K562 (cell line): ENCODE data around the gene HNRNPLL. TPM values are rescaled to one million over a fixed set of nuclear protein-coding genes. Genes with fewer than 3 reads are reported as not detected.

Experiments
- ASH1L ChIP-seq: fragments of 450-650 bp; IDR thresholded peaks from 2 replicates; pipeline ENCODE4 v1.6.1; 2018; ENCODE audit warnings: borderline replicate concordance, mild to moderate bottlenecking, low read depth; ENCODE audit not compliant: partially characterized antibody
- ATF7 ChIP-seq: fragments of 450-650 bp; IDR thresholded peaks from 2 replicates; pipeline ENCODE4 v1.7.1; 2014; ENCODE audit warnings: mild to moderate bottlenecking, moderate library complexity
- BACH1 ChIP-seq: fragments of 200-800 bp; sonication (Bioruptor generic); IDR thresholded peaks from 2 replicates; pipeline ENCODE4 v1.6.1; 2016; ENCODE audit warnings: missing genetic modification characterization, missing compliant biosample characterization
- BRD9 ChIP-seq: fragments of 450-650 bp; IDR thresholded peaks from 2 replicates; pipeline ENCODE4 v1.6.1; 2018; ENCODE audit warnings: low read depth; ENCODE audit not compliant: partially characterized antibody
- CBX5 ChIP-seq: IDR thresholded peaks from 2 replicates; pipeline ENCODE4 v1.6.1; 2014; ENCODE audit warnings: low read depth, borderline replicate concordance
- CHD4 ChIP-seq: fragments of 200-600 bp; sonication (generic); IDR thresholded peaks from 3 replicates; pipeline ENCODE4 v1.6.1; 2012; ENCODE audit warnings: low read depth, mild to moderate bottlenecking, mixed read lengths, low read length, inconsistent platforms; ENCODE audit not compliant: insufficient read depth, insufficient replicate concordance, poor library complexity, severe bottlenecking
- DIDO1 ChIP-seq: fragments of 450-650 bp; IDR thresholded peaks from 2 replicates; pipeline ENCODE4 v1.6.1; 2016; ENCODE audit warnings: low read depth, missing biosample characterization, missing genetic modification characterization
- DLX4 ChIP-seq: fragments of 250-450 bp; sonication (Bioruptor Pico); IDR thresholded peaks from 2 replicates; pipeline ENCODE4 v1.6.1; 2021; ENCODE audit warnings: mild to moderate bottlenecking
- HMGXB4 ChIP-seq: sonication (generic); formaldehyde crosslinking; IDR thresholded peaks from 2 replicates; pipeline ENCODE4 v1.8.1; 2023; ENCODE audit warnings: mild to moderate bottlenecking, missing genetic modification reagents
- JUN ChIP-seq, 2 experiments: sonication (generic) in 1 of 2; formaldehyde crosslinking in 1 of 2; IDR thresholded peaks; 2 replicates each; pipeline versions ENCODE4 v1.6.1 to v1.8.0; 2012 to 2022; ENCODE audit warnings: borderline replicate concordance in 2 of 2, mild to moderate bottlenecking in 2 of 2, improper control_type of control experiment in 1 of 2, low read depth in 1 of 2, low read length in 1 of 2, missing genetic modification reagents in 1 of 2
- KDM1A ChIP-seq, 2 experiments: fragments of 450-650 bp; IDR thresholded peaks; 2 replicates each; pipeline ENCODE4 v1.6.1; 2016; ENCODE audit warnings: mild to moderate bottlenecking in 2 of 2
- LCOR ChIP-seq: sonication (generic); formaldehyde crosslinking; IDR thresholded peaks from 2 replicates; pipeline ENCODE4 v1.8.0; 2022; ENCODE audit warnings: mild to moderate bottlenecking, missing genetic modification reagents
- MNT ChIP-seq, 2 experiments: fragments of 450-650 bp; conservative IDR thresholded peaks; 2 replicates each; pipeline ENCODE4 v1.6.1; 2017; ENCODE audit warnings: mild to moderate bottlenecking in 2 of 2, moderate library complexity in 2 of 2
- SAP30 ChIP-seq: fragments of 200-600 bp; sonication (generic); IDR thresholded peaks from 2 replicates; pipeline ENCODE4 v1.6.1; 2012; ENCODE audit warnings: borderline replicate concordance, low read depth, mild to moderate bottlenecking, moderate library complexity, low read length, control low read depth, inconsistent platforms; ENCODE audit not compliant: insufficient read depth, poor library complexity, severe bottlenecking
- SRSF3 ChIP-seq: fragments of 200-400 bp; formaldehyde crosslinking; IDR thresholded peaks from 2 replicates; pipeline ENCODE4 v1.6.1; 2016; ENCODE audit warnings: mild to moderate bottlenecking, low read length, moderate library complexity; ENCODE audit not compliant: insufficient read depth
- SRSF9 ChIP-seq: fragments of 200-400 bp; formaldehyde crosslinking; IDR thresholded peaks from 2 replicates; pipeline ENCODE4 v1.6.1; 2017; ENCODE audit warnings: low read depth, low read length, borderline replicate concordance
- ZBTB2 ChIP-seq: fragments of 450-650 bp; IDR thresholded peaks from 2 replicates; pipeline ENCODE4 v1.6.1; 2016; ENCODE audit warnings: antibody characterized with exemption
- ZNF134 ChIP-seq: fragments of 250-450 bp; sonication (Bioruptor Pico); conservative IDR thresholded peaks from 2 replicates; pipeline ENCODE4 v1.4.0; 2020
- ZNF197 ChIP-seq: fragments of 200-800 bp; sonication (Bioruptor generic); IDR thresholded peaks from 2 replicates; pipeline ENCODE4 v1.6.1; 2016; ENCODE audit warnings: low read depth, missing genetic modification characterization, missing compliant biosample characterization
- ZNF212 ChIP-seq: fragments of 450-650 bp; formaldehyde crosslinking; IDR thresholded peaks from 2 replicates; pipeline ENCODE4 v1.4.0; 2020; ENCODE audit warnings: mild to moderate bottlenecking
- ZNF41 ChIP-seq: fragments of 250-450 bp; sonication (Bioruptor Pico); conservative IDR thresholded peaks from 2 replicates; pipeline ENCODE4 v1.4.0; 2020; ENCODE audit warnings: mild to moderate bottlenecking
- ZNF583 ChIP-seq: fragments of 250-450 bp; sonication (Bioruptor Pico); IDR thresholded peaks from 2 replicates; pipeline ENCODE4 v1.4.0; 2020
- polyA plus RNA-seq, 8 experiments: library from polyadenylated mRNA; depleted of rRNA in 4 of 8; stranded (reverse) in 5 of 8; unstranded in 3 of 8; fragments of >200 nt; fragmentation: Nextera tagmentation in 2 of 8; fragmentation: Illumina TruSeq in 1 of 8; extraction: Ambion mirVana in 2 of 8; extraction: Trizol in 1 of 8; gene quantifications; 2 replicates each; pipeline versions ENCODE4 v1.2.1 to v1.2.3, GENCODE V29; 2011 to 2014; ENCODE audit warnings: inconsistent platforms in 1 of 8, missing spikeins in 1 of 8
- total RNA-seq, 7 experiments: library from RNA; depleted of rRNA in 6 of 7; stranded (reverse); fragments of >200 nt in 6 of 7; fragmentation: Illumina TruSeq in 2 of 7; extraction: Trizol in 2 of 7; gene quantifications; 2 replicates each; pipeline versions ENCODE4 v1.2.1 to v1.2.3, GENCODE V29; 2011 to 2021; ENCODE audit warnings: low replicate concordance in 1 of 7

The HNRNPLL gene
- total and polyA plus RNA-seq, 9 of the 15 experiments (the other 6 are each of a cell fraction or from before 2014, with no cell fraction given): 19.8 to 135 (median 57.8) TPM

GRCh38 chr2:38603402-38604290, 918 bp upstream of the HNRNPLL start (continued):
- TF ChIP-seq CHD4: no peak
- 0 out of 2 replicates have a peak, but pooled peaks have one; percentile 69 for TF ChIP-seq CBX5
- TF ChIP-seq HMGXB4 (CRISPR knock-in tag): peak; percentile 68; the same call in 1 of the 2 replicates
- TF ChIP-seq DIDO1: no peak
- no peak for TF ChIP-seq ZNF212 (CRISPR knock-in tag)
- TF ChIP-seq MNT (conservative IDR thresholded peaks at IDR 0.05): peak; percentile 35 to 63; a peak in 2 of 4 replicates
- no peak for TF ChIP-seq DLX4
- TF ChIP-seq ZNF197 (CRISPR knock-in tag): 0 out of 2 replicates have a peak, but pooled peaks have one; percentile 55
- TF ChIP-seq LCOR: no peak
- no peak for TF ChIP-seq ASH1L
- TF ChIP-seq ZNF583 (CRISPR knock-in tag): no peak
- no peak for TF ChIP-seq JUN (IDR thresholded peaks at IDR 0.05; ENCODE audit: borderline replicate concordance, low read depth, low read length)
- TF ChIP-seq JUN (CRISPR knock-in tag; IDR thresholded peaks at IDR 0.05; ENCODE audit: borderline replicate concordance): no peak
- TF ChIP-seq ZNF41 (CRISPR knock-in tag): no peak
- no peak for TF ChIP-seq ZNF134 (CRISPR knock-in tag)
- TF ChIP-seq SRSF3: no peak
- TF ChIP-seq ATF7: no peak
- no peak for TF ChIP-seq SAP30
- TF ChIP-seq KDM1A (IDR thresholded peaks at IDR 0.05): 0 out of 4 replicates have a peak, but pooled peaks of 1 of the 2 experiments have one; percentile 18
- no peak for TF ChIP-seq BACH1 (tag)
- no peak for TF ChIP-seq SRSF9
- TF ChIP-seq BRD9: peak; percentile 93
- TF ChIP-seq ZBTB2: no peak
